Uterus (tissue), 2 donors: ENCODE results near the gene COPZ2.

Experiments
- POLR2A ChIP-seq, 2 donors: fragments of 450-650 bp; IDR thresholded peaks; one replicate each; pipeline ENCODE4 v1.6.1; 2016; ENCODE audit warnings: antibody characterized with exemption in 2 of 2, mild to moderate bottlenecking in 1 of 2, moderate library complexity in 1 of 2
- TF ChIP-seq, protein P1 (sequence below), 4 experiments: fragments of 200-600 bp in 2 of 4; fragments of 450-650 bp in 2 of 4; sonication (generic) in 2 of 4; IDR thresholded peaks; one replicate each; pipeline ENCODE4 v1.5.1; 2016 to 2019; ENCODE audit warnings: antibody characterized with exemption in 4 of 4, mild to moderate bottlenecking in 2 of 4, moderate library complexity in 1 of 4

GRCh38 chr17:48048384-48049126, 11.0 kb upstream of the COPZ2 start:
- TF ChIP-seq, protein P1, sequence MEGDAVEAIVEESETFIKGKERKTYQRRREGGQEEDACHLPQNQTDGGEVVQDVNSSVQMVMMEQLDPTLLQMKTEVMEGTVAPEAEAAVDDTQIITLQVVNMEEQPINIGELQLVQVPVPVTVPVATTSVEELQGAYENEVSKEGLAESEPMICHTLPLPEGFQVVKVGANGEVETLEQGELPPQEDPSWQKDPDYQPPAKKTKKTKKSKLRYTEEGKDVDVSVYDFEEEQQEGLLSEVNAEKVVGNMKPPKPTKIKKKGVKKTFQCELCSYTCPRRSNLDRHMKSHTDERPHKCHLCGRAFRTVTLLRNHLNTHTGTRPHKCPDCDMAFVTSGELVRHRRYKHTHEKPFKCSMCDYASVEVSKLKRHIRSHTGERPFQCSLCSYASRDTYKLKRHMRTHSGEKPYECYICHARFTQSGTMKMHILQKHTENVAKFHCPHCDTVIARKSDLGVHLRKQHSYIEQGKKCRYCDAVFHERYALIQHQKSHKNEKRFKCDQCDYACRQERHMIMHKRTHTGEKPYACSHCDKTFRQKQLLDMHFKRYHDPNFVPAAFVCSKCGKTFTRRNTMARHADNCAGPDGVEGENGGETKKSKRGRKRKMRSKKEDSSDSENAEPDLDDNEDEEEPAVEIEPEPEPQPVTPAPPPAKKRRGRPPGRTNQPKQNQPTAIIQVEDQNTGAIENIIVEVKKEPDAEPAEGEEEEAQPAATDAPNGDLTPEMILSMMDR (IDR thresholded peaks at IDR 0.05) = no peak
- peak; percentile 46 to 71 for TF ChIP-seq POLR2A (IDR thresholded peaks at IDR 0.05)
